HCT116 (cell line): ENCODE results near the gene B3GNT2. TPM values are rescaled to one million over a fixed set of nuclear protein-coding genes. Genes with fewer than 3 reads are reported as not detected.

Experiments
- ATAC-seq: fragments of 200-7000 bp; cut with Tn5 transposase; 2 replicates; pipeline ENCODE4 v1.9.1; 2020; ENCODE audit warnings: mild to moderate bottlenecking, moderate library complexity
- BruUV-seq: library from RNA; stranded (reverse); fragments of 400-500 nt; replicated peaks from 2 replicates; lab custom pipeline; 2021; lab: Mats Ljungman, UMichigan
- CTCF ChIA-PET: fragments of 300-600 bp; sonication (Branson Sonifier 250); formaldehyde crosslinking; loops from one replicate; lab custom pipeline; 2021; ENCODE audit warnings: antibody characterized with exemption; lab: Charles Lee
- POLR2A ChIA-PET: fragments of 300-600, 350-600 bp; sonication (Branson Sonifier 250); formaldehyde crosslinking; loops from one replicate; lab custom pipeline; 2021; ENCODE audit warnings: antibody characterized with exemption; lab: Charles Lee
- RAD21 ChIA-PET, 2 experiments: fragments of 300-600 bp; sonication (Branson Sonifier 250); formaldehyde crosslinking; loops; one replicate each; lab custom pipeline; 2023; ENCODE audit warnings: low total read pairs in 2 of 2; ENCODE audit not compliant: uncharacterized antibody in 2 of 2, unreplicated experiment in 2 of 2, low non-redundant PET in 1 of 2; lab: Charles Lee
- DNase-seq: peaks from one replicate; pipeline ENCODE4 v3.0.0-alpha.2; 2010; ENCODE audit warnings: low read depth, low spot score
- H2AFZ ChIP-seq: fragments of 200-600 bp; shearing (Covaris generic), sonication (generic); 2 replicates; pipeline ENCODE4 v1.6.1; 2017; ENCODE audit warnings: low read depth, mixed run types, mixed read lengths, antibody characterized with exemption, low read length; ENCODE audit not compliant: poor library complexity, severe bottlenecking
- H3K27ac ChIP-seq: 2 replicates; pipeline ENCODE4 v1.5.1; 2012; ENCODE audit warnings: low read depth, low read length
- H3K27me3 ChIP-seq: fragments of 200-600 bp; sonication (generic); 2 replicates; pipeline ENCODE4 v1.6.1; 2016; ENCODE audit warnings: mixed run types, low read length, mixed read lengths; ENCODE audit not compliant: insufficient read depth
- H3K36me3 ChIP-seq, 2 experiments: fragments of 200-500 bp in 1 of 2; fragments of 200-600 bp in 1 of 2; sonication (Bioruptor generic) in 1 of 2; sonication (generic) in 1 of 2; 2 replicates each; pipeline versions ENCODE4 v1.5.1 to v1.6.1; 2014 to 2016; ENCODE audit warnings: low read length in 2 of 2, inconsistent platforms in 1 of 2, mixed read lengths in 1 of 2, mixed run types in 1 of 2; ENCODE audit not compliant: insufficient read depth in 2 of 2, control insufficient read depth in 1 of 2
- H3K4me1 ChIP-seq, 2 experiments: fragments of 200-600 bp in 1 of 2; sonication (generic) in 1 of 2; 2 replicates each; pipeline versions ENCODE4 v1.5.1 to v1.6.1; 2012 to 2017; ENCODE audit warnings: low read length in 2 of 2, inconsistent platforms in 1 of 2, mild to moderate bottlenecking in 1 of 2, mixed read lengths in 1 of 2, mixed run types in 1 of 2, moderate library complexity in 1 of 2; ENCODE audit not compliant: insufficient read depth in 2 of 2, control insufficient read depth in 1 of 2
- H3K4me2 ChIP-seq: fragments of 200-600 bp; sonication (generic); 2 replicates; pipeline ENCODE4 v1.6.1; 2017; ENCODE audit warnings: mixed run types, low read length, mixed read lengths
- H3K4me3 ChIP-seq, 2 experiments: fragments of 200-600 bp in 1 of 2; sonication (generic) in 1 of 2; replicated peaks in 1 of 2; 2 replicates each; pipeline ENCODE4 v1.5.1; 2011 to 2016; ENCODE audit warnings: low read length in 2 of 2, control low read depth in 1 of 2, low read depth in 1 of 2, mild to moderate bottlenecking in 1 of 2, mixed read lengths in 1 of 2, mixed run types in 1 of 2
- H3K79me2 ChIP-seq: fragments of 200-600 bp; sonication (generic); 2 replicates; pipeline ENCODE4 v1.6.1; 2017; ENCODE audit warnings: mild to moderate bottlenecking, mixed run types, low read length, moderate library complexity, mixed read lengths; ENCODE audit not compliant: insufficient read depth
- H3K9ac ChIP-seq: fragments of 200-600 bp; sonication (generic); 2 replicates; pipeline ENCODE4 v1.6.1; 2016; ENCODE audit warnings: low read length, mixed read lengths
- H3K9me2 ChIP-seq: fragments of 200-600 bp; sonication (generic), shearing (Covaris generic); 2 replicates; pipeline ENCODE4 v1.6.1; 2017; ENCODE audit warnings: mixed run types, mild to moderate bottlenecking, moderate library complexity; ENCODE audit not compliant: insufficient read depth
- H3K9me3 ChIP-seq, 2 experiments: fragments of 200-500 bp in 1 of 2; fragments of 200-600 bp in 1 of 2; sonication (Bioruptor generic) in 1 of 2; sonication (generic) in 1 of 2; 2 replicates each; pipeline ENCODE4 v1.6.1; 2014 to 2017; ENCODE audit warnings: low read length in 2 of 2, mixed read lengths in 2 of 2, inconsistent platforms in 1 of 2, low read depth in 1 of 2, mild to moderate bottlenecking in 1 of 2, mixed run types in 1 of 2, moderate library complexity in 1 of 2; ENCODE audit not compliant: control insufficient read depth in 1 of 2, insufficient read depth in 1 of 2
- H4K20me1 ChIP-seq: fragments of 200-600 bp; sonication (generic), shearing (Covaris generic); 2 replicates; pipeline ENCODE4 v1.6.1; 2017; ENCODE audit warnings: mixed run types, mild to moderate bottlenecking, moderate library complexity; ENCODE audit not compliant: insufficient read depth
- CBX3 ChIP-seq: IDR thresholded peaks from 2 replicates; pipeline ENCODE4 v1.6.1; 2012; ENCODE audit warnings: low read depth
- CTCF ChIP-seq, 3 experiments: fragments of 200-600 bp in 1 of 3; sonication (generic) in 1 of 3; IDR thresholded peaks in 2 of 3; conservative IDR thresholded peaks in 1 of 3; 2 replicates each; pipeline ENCODE4 v1.5.1; 2012 to 2017; ENCODE audit warnings: low read depth in 2 of 3, low read length in 2 of 3, antibody characterized with exemption in 1 of 3, borderline replicate concordance in 1 of 3, control low read depth in 1 of 3, mild to moderate bottlenecking in 1 of 3, mixed read lengths in 1 of 3, mixed run types in 1 of 3, moderate library complexity in 1 of 3; ENCODE audit not compliant: insufficient read depth in 1 of 3
- ZBTB33 ChIP-seq: IDR thresholded peaks from 2 replicates; pipeline ENCODE4 v1.6.1; 2011; ENCODE audit warnings: mild to moderate bottlenecking, low read length, moderate library complexity; ENCODE audit not compliant: insufficient replicate concordance; ENCODE audit errors: extremely low read depth
- intact Hi-C: fragments of 100-400 bp; cut with micrococcal nuclease; formaldehyde crosslinking; loops from 2 replicates; pipeline ENCODE4 v1.10.0; 2022
- total RNA-seq: library from RNA; stranded (reverse); gene quantifications from one replicate; pipeline ENCODE4 v1.2.1, GENCODE V29; 2021; ENCODE audit not compliant: unreplicated experiment

Gene B3GNT2
- total RNA-seq, 1 experiment from 2014 or later: 21.5 TPM

GRCh38 chr2:62257466-62257865, 61.6 kb downstream of the B3GNT2 start:
- no peak overlapping the region for H3K4me3 ChIP-seq
- no TSS peak for BruUV-seq
- ChIA-PET CTCF (no interaction called here), POLR2A (no interaction called here)
- TF ChIP-seq CBX3 (no peak), ZBTB33 (no peak), CTCF (IDR thresholded peaks at IDR 0.05 in 2 of 3, conservative IDR thresholded peaks at IDR 0.05 in 1 of 3; ENCODE audit: borderline replicate concordance in 1 of 3, insufficient read depth in 1 of 3, low read depth in 2 of 3, low read length in 2 of 3) (no peak)
- TF ChIP-seq, all 23 proteins: peak for 0
- ATAC-seq (no peak), DNase-seq (no peak)
- Histone ChIP-seq H2AFZ (no peak overlapping the region), H3K36me3 (no peaks in the 10 kb centered on the region), H4K20me1 (no peaks in the 10 kb centered on the region), H3K9me2 (no peaks in the 10 kb centered on the region), H3K27me3 (no peaks in the 10 kb centered on the region), H3K4me2 (no peak overlapping the region), H3K9me3 (no peaks in the 10 kb centered on the region; a peak in 1 of 4 replicates), H3K9ac (no peak overlapping the region), H3K4me1 (no peaks in the 10 kb centered on the region), H3K27ac (no peak overlapping the region), H3K79me2 (no peaks in the 10 kb centered on the region)
- intact Hi-C loops: no loop called here
- RAD21 ChIA-PET: no interaction called here
